ENCODE results near the gene LRCOL1. TPM values are rescaled to one million over a fixed set of nuclear protein-coding genes. Genes with fewer than 3 reads are reported as not detected.

LRCOL1 gene
- total RNA-seq, 2 donors from 2014 or later, result not detected

- Histone ChIP-seq H3K4me1 (peaks cover 0 to 9% of the 10 kb centered on the region in 2 donors), H3K27ac (no peak overlapping the region), H3K9me3 (peaks cover 3 to 10% of the 10 kb centered on the region in 2 donors), H3K27me3 (no peaks in the 10 kb centered on the region), H3K4me3 (no peak overlapping the region), H3K36me3 (no peaks in the 10 kb centered on the region)
- no peak for DNase-seq (ENCODE audit: low spot score)
- no peak for TF ChIP-seq CTCF (IDR thresholded peaks at IDR 0.05)
These were observed 1.9 kb downstream of the LRCOL1 start for GRCh38 chr12:132608231-132609171.

- H3K36me3 ChIP-seq, result no peaks in the 10 kb centered on the region
- H3K9me3 ChIP-seq, result peaks cover 3 to 8% of the 10 kb centered on the region in 2 donors
- no peak for TF ChIP-seq CTCF (IDR thresholded peaks at IDR 0.05)
- H3K27me3 ChIP-seq, result no peaks in the 10 kb centered on the region
- peaks cover 0 to 9% of the 10 kb centered on the region in 2 donors for H3K4me1 ChIP-seq
- no peak for DNase-seq (ENCODE audit: low spot score)
- no peak overlapping the region for H3K27ac ChIP-seq
- no peak overlapping the region for H3K4me3 ChIP-seq
These were observed 3.5 kb downstream of the LRCOL1 start for GRCh38 chr12:132606927-132607326.

GRCh38 chr12:132606466-132606865 is 3.9 kb downstream of the LRCOL1 start:
- no peak for TF ChIP-seq CTCF (IDR thresholded peaks at IDR 0.05)
- no peaks in the 10 kb centered on the region for H3K36me3 ChIP-seq
- H3K27me3 ChIP-seq, result no peaks in the 10 kb centered on the region
- H3K4me3 ChIP-seq, result no peak overlapping the region
- H3K27ac ChIP-seq, result no peak overlapping the region
- no peak for DNase-seq (ENCODE audit: low spot score)
- H3K9me3 ChIP-seq, result peaks cover under 1 to 3% of the 10 kb centered on the region in 2 donors
- peaks cover 0 to 9% of the 10 kb centered on the region in 2 donors for H3K4me1 ChIP-seq

GRCh38 chr12:132605892-132606291 is 4.5 kb downstream of the LRCOL1 start:
- Histone ChIP-seq H3K27ac (no peak overlapping the region), H3K36me3 (no peaks in the 10 kb centered on the region), H3K4me3 (no peak overlapping the region), H3K27me3 (no peaks in the 10 kb centered on the region), H3K4me1 (peaks cover 0 to 14% of the 10 kb centered on the region in 2 donors), H3K9me3 (no peaks in the 10 kb centered on the region)
- no peak for TF ChIP-seq CTCF (IDR thresholded peaks at IDR 0.05)
- DNase-seq (ENCODE audit: low spot score), result no peak

- no peaks in the 10 kb centered on the region for H3K27me3 ChIP-seq
- H3K4me1 ChIP-seq, result peaks cover 0 to 23% of the 10 kb centered on the region in 2 donors
- H3K9me3 ChIP-seq, result no peaks in the 10 kb centered on the region
- H3K36me3 ChIP-seq, result no peaks in the 10 kb centered on the region
- no peak for DNase-seq (ENCODE audit: low spot score)
- H3K27ac ChIP-seq, result no peak overlapping the region
- no peak for TF ChIP-seq CTCF (IDR thresholded peaks at IDR 0.05)
- H3K4me3 ChIP-seq, result no peak overlapping the region
These were observed 5.5 kb downstream of the LRCOL1 start for GRCh38 chr12:132604668-132605441.
